K562 (cell line): ENCODE data around the gene DSC2. TPM values are rescaled to one million over a fixed set of nuclear protein-coding genes. Genes with fewer than 3 reads are reported as not detected.

Source experiments
- BRD9 ChIP-seq: fragments of 450-650 bp; IDR thresholded peaks from 2 replicates; pipeline ENCODE4 v1.6.1; 2018; ENCODE audit warnings: low read depth; ENCODE audit not compliant: partially characterized antibody
- BRF2 ChIP-seq: IDR thresholded peaks from 3 replicates; pipeline ENCODE4 v1.6.1; 2011; ENCODE audit warnings: borderline replicate concordance, mild to moderate bottlenecking; ENCODE audit not compliant: insufficient read length, insufficient read depth
- DPF2 ChIP-seq: fragments of 450-650 bp; IDR thresholded peaks from 2 replicates; pipeline ENCODE4 v1.6.1; 2016
- EGR1 ChIP-seq: fragments of 450-650 bp; conservative IDR thresholded peaks from 2 replicates; pipeline ENCODE4 v1.6.1; 2017; ENCODE audit warnings: mild to moderate bottlenecking
- EHMT2 ChIP-seq: fragments of 450-650 bp; IDR thresholded peaks from 2 replicates; pipeline ENCODE4 v1.6.1; 2018; ENCODE audit warnings: antibody characterized with exemption
- FOSL1 ChIP-seq: fragments of 200-800 bp; sonication (Bioruptor generic); conservative IDR thresholded peaks from 2 replicates; pipeline ENCODE4 v1.6.1; 2016; ENCODE audit warnings: missing genetic modification characterization, missing compliant biosample characterization
- FOXA3 ChIP-seq, 2 experiments: fragments of 450-650 bp in 1 of 2; sonication (generic) in 1 of 2; formaldehyde crosslinking; IDR thresholded peaks in 1 of 2; conservative IDR thresholded peaks in 1 of 2; 2 replicates each; pipeline versions ENCODE4 v1.4.0 to v1.8.0; 2020 to 2022; ENCODE audit warnings: mild to moderate bottlenecking in 2 of 2, missing genetic modification reagents in 1 of 2
- FOXP1 ChIP-seq: sonication (generic); formaldehyde crosslinking; IDR thresholded peaks from 2 replicates; pipeline ENCODE4 v1.8.0; 2022; ENCODE audit warnings: mild to moderate bottlenecking, missing genetic modification reagents
- FUS ChIP-seq: fragments of 200-400 bp; formaldehyde crosslinking; optimal IDR thresholded peaks from 2 replicates; pipeline ENCODE3; 2017; ENCODE audit warnings: low read depth, low read length
- HDAC3 ChIP-seq: fragments of 450-650 bp; IDR thresholded peaks from 2 replicates; pipeline ENCODE4 v1.6.1; 2018; ENCODE audit warnings: borderline replicate concordance, mild to moderate bottlenecking, moderate library complexity; ENCODE audit not compliant: partially characterized antibody
- HMGN3 ChIP-seq: IDR thresholded peaks from 2 replicates; pipeline ENCODE4 v1.6.1; 2011; ENCODE audit warnings: borderline replicate concordance, low read depth, mild to moderate bottlenecking, mixed read lengths, low read length; ENCODE audit not compliant: insufficient read length; ENCODE audit errors: extremely low read depth
- POLR2AphosphoS5 ChIP-seq: IDR thresholded peaks from 2 replicates; pipeline ENCODE4 v1.6.1; 2011; ENCODE audit warnings: mild to moderate bottlenecking, low read depth, low read length, moderate library complexity; ENCODE audit not compliant: control insufficient read depth, insufficient read depth
- POLR3G ChIP-seq: IDR thresholded peaks from 2 replicates; pipeline ENCODE4 v1.6.1; 2011; ENCODE audit not compliant: insufficient read length, insufficient replicate concordance; ENCODE audit errors: extremely low read depth
- RCOR1 ChIP-seq, 2 experiments: IDR thresholded peaks; 2 replicates each; pipeline ENCODE4 v1.6.1; 2012; ENCODE audit warnings: low read depth in 2 of 2, low read length in 2 of 2, borderline replicate concordance in 1 of 2, improper control_type of control experiment in 1 of 2
- STAT5B ChIP-seq: fragments of 250-450 bp; sonication (Bioruptor Pico); IDR thresholded peaks from 2 replicates; pipeline ENCODE4 v1.8.0; 2021; ENCODE audit warnings: mild to moderate bottlenecking, inconsistent platforms
- ZKSCAN1 ChIP-seq: fragments of 150-350 bp; IDR thresholded peaks from 2 replicates; pipeline ENCODE4 v1.6.1; 2016; ENCODE audit warnings: low read depth, low read length
- ZNF764 ChIP-seq: fragments of 250-450 bp; sonication (Bioruptor Pico); IDR thresholded peaks from 2 replicates; pipeline ENCODE4 v1.4.0; 2020; ENCODE audit warnings: low read depth, mild to moderate bottlenecking, moderate library complexity
- polyA plus RNA-seq, 8 experiments: library from polyadenylated mRNA; depleted of rRNA in 4 of 8; stranded (reverse) in 5 of 8; unstranded in 3 of 8; fragments of >200 nt; fragmentation: Nextera tagmentation in 2 of 8; fragmentation: Illumina TruSeq in 1 of 8; extraction: Ambion mirVana in 2 of 8; extraction: Trizol in 1 of 8; gene quantifications; 2 replicates each; pipeline versions ENCODE4 v1.2.1 to v1.2.3, GENCODE V29; 2011 to 2014; ENCODE audit warnings: inconsistent platforms in 1 of 8, missing spikeins in 1 of 8
- total RNA-seq, 7 experiments: library from RNA; depleted of rRNA in 6 of 7; stranded (reverse); fragments of >200 nt in 6 of 7; fragmentation: Illumina TruSeq in 2 of 7; extraction: Trizol in 2 of 7; gene quantifications; 2 replicates each; pipeline versions ENCODE4 v1.2.1 to v1.2.3, GENCODE V29; 2011 to 2021; ENCODE audit warnings: low replicate concordance in 1 of 7
- TF ChIP-seq, protein P1 (sequence below): sonication (generic); formaldehyde crosslinking; IDR thresholded peaks from 2 replicates; pipeline ENCODE4 v1.5.0; 2020; ENCODE audit warnings: missing genetic modification reagents
- TF ChIP-seq, protein P2 (sequence below): IDR thresholded peaks from 2 replicates; pipeline ENCODE4 v1.6.1; 2011; ENCODE audit not compliant: insufficient read length; ENCODE audit errors: extremely low read depth
- TF ChIP-seq, protein P3 (sequence below), 2 experiments: IDR thresholded peaks; 2 replicates each; pipeline ENCODE4 v1.6.1; 2011; ENCODE audit warnings: borderline replicate concordance in 1 of 2, control low read depth in 1 of 2, low read depth in 1 of 2, low read length in 1 of 2, mild to moderate bottlenecking in 1 of 2, mixed read lengths in 1 of 2, moderate library complexity in 1 of 2; ENCODE audit not compliant: insufficient read depth in 1 of 2, insufficient read length in 1 of 2, poor library complexity in 1 of 2, severe bottlenecking in 1 of 2; ENCODE audit errors: extremely low read depth in 1 of 2
- TF ChIP-seq, protein P4 (sequence below): fragments of 250-450 bp; sonication (Bioruptor Pico); IDR thresholded peaks from 2 replicates; pipeline ENCODE4 v1.4.0; 2020; ENCODE audit warnings: mild to moderate bottlenecking, moderate library complexity

Gene DSC2
- total and polyA plus RNA-seq, 9 of the 15 experiments (the other 6 are each of a cell fraction or from before 2014, with no cell fraction given), result 3.8 to 15.3 (median 6.4) TPM

- 0 out of 2 replicates have a peak, but pooled peaks have one; percentile 14 for TF ChIP-seq ZNF764 (CRISPR knock-in tag)
- TF ChIP-seq POLR2AphosphoS5, result peak; percentile 81
- no peak for TF ChIP-seq FOXP1
- TF ChIP-seq POLR3G, result no peak
- TF ChIP-seq FOXA3 (CRISPR knock-in tag; conservative IDR thresholded peaks at IDR 0.05 in 1 of 2, IDR thresholded peaks at IDR 0.05 in 1 of 2), result peak in 1 of 2 experiments; percentile 85; a peak in 2 of 4 replicates
- TF ChIP-seq, protein P1, sequence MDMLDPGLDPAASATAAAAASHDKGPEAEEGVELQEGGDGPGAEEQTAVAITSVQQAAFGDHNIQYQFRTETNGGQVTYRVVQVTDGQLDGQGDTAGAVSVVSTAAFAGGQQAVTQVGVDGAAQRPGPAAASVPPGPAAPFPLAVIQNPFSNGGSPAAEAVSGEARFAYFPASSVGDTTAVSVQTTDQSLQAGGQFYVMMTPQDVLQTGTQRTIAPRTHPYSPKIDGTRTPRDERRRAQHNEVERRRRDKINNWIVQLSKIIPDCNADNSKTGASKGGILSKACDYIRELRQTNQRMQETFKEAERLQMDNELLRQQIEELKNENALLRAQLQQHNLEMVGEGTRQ (CRISPR knock-in tag), result no peak
- peak; percentile 43 for TF ChIP-seq HDAC3
- no peak for TF ChIP-seq EHMT2
- TF ChIP-seq FOSL1 (tag), result peak; percentile 8
- TF ChIP-seq, protein P2, sequence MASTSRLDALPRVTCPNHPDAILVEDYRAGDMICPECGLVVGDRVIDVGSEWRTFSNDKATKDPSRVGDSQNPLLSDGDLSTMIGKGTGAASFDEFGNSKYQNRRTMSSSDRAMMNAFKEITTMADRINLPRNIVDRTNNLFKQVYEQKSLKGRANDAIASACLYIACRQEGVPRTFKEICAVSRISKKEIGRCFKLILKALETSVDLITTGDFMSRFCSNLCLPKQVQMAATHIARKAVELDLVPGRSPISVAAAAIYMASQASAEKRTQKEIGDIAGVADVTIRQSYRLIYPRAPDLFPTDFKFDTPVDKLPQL, result no peak
- no peak for TF ChIP-seq FUS
- TF ChIP-seq EGR1, result peak; percentile 53
- TF ChIP-seq, protein P3, sequence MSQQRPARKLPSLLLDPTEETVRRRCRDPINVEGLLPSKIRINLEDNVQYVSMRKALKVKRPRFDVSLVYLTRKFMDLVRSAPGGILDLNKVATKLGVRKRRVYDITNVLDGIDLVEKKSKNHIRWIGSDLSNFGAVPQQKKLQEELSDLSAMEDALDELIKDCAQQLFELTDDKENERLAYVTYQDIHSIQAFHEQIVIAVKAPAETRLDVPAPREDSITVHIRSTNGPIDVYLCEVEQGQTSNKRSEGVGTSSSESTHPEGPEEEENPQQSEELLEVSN (IDR thresholded peaks at IDR 0.05; ENCODE audit: borderline replicate concordance in 1 of 2, extremely low read depth in 1 of 2, insufficient read depth in 1 of 2, insufficient read length in 1 of 2, low read depth in 1 of 2, low read length in 1 of 2, poor library complexity in 1 of 2, severe bottlenecking in 1 of 2), result peak in 1 of 2 experiments; percentile 45
- TF ChIP-seq ZKSCAN1, result 0 out of 2 replicates have a peak, but pooled peaks have one; percentile 33
- no peak for TF ChIP-seq STAT5B (CRISPR knock-in tag)
- TF ChIP-seq RCOR1 (IDR thresholded peaks at IDR 0.05; ENCODE audit: borderline replicate concordance in 1 of 2, low read depth in 2 of 2, low read length in 2 of 2), result peak in 1 of 2 experiments; percentile 12; a peak in 2 of 4 replicates
- no peak for TF ChIP-seq BRF2
- TF ChIP-seq HMGN3, result no peak
- 0 out of 2 replicates have a peak, but pooled peaks have one; percentile 29 for TF ChIP-seq DPF2
- TF ChIP-seq, protein P4, sequence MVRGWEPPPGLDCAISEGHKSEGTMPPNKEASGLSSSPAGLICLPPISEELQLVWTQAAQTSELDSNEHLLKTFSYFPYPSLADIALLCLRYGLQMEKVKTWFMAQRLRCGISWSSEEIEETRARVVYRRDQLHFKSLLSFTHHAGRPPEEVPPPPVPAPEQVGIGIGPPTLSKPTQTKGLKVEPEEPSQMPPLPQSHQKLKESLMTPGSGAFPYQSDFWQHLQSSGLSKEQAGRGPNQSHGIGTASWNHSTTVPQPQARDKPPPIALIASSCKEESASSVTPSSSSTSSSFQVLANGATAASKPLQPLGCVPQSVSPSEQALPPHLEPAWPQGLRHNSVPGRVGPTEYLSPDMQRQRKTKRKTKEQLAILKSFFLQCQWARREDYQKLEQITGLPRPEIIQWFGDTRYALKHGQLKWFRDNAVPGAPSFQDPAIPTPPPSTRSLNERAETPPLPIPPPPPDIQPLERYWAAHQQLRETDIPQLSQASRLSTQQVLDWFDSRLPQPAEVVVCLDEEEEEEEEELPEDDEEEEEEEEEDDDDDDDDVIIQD (CRISPR knock-in tag), result no peak
- no peak for TF ChIP-seq BRD9
These were observed 817 bp downstream of the DSC2 start (continued) for GRCh38 chr18:31101183-31102024.
